ENCODE results near the gene ZCCHC17. TPM values are rescaled to one million over a fixed set of nuclear protein-coding genes. Genes with fewer than 3 reads are reported as not detected.
A peak's percentile ranks its signal among the peaks of the same experiment; 100 is the strongest.

Gene ZCCHC17
- total RNA-seq, 1 experiment from 2014 or later: 26.8 TPM

DNA sequence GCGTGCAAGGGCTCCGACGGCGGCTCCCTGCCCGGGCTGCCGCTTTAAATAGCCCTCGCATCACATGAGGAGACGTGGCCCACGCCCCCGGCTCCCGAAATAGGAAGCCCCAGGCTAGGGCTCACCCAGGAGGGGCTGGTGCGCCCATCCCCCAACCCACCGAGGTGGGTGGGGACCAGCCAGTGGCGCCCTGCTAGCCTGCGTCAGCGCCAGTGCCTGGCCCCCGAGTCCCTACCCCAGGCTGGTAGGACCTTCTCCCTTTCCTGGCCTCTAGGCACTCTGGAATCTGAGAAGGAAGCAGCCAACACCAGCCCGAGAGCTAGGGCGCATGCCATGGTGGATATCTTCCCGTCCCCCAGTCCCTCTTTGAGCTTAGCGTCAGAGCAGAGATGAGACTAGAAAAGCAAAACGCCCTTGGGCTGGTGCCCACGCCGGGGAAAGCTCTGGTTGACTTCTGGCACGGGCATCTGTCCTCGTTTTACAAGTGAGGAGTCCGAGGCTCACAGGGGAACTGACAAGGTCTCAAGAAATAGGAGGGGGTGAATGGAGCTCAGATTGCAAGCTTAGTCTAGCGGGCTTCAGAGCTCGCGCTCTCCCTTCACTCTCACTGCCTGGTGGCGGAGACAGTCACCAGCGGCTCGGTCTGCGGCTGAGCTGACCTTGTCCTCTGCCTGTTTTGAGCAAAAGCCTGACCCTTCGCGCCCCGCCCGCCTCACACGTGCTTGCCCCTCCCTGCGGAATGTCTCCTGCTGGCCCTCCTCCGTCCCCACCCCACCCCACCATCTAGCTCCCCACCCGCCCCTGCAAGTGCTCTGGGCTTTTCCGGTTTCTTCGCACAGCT is 76.4 kb downstream of the ZCCHC17 start, which contains the start of gene FABP3:
Gene FABP3 (minus strand): TSS at position 21 of the 841 bp plus-strand sequence. CDS start 62 bp downstream, outside the sequence.
- H3K27ac ChIP-seq: no peak within 1 kb of the TSS
- peak in 1 of 2 experiments; percentile 82 for DNase-seq

DNA sequence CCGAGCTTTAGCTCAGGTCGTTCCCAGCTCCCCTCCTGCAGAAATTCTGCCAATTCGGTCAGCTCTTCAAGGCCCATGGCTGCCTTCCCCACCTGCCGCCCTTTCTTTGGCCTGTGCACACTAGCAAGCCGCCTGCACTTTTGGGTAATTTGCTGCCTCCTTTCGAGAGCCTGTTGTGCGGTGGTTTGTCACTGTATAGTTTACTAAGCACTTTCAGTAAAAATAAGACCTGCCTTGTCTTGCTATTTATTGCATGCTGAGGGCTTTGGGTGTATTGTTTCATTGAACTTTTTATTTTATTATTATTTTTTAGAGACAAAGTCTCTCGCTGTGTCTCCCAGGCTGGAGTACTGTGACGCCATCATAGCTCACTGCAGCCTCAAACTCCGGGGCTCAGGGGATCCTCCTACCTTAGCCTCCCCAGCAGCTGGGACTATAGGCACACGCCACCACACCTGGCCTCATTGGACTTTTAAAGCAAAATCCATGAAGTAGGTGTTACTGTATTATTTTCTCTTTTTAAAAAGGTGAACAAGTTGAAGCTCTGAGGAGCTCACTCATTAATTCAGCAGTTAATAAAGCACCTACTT is 77.2 kb downstream of the ZCCHC17 start:
- Histone ChIP-seq H4K20me1 (ENCODE audit: insufficient read depth) (no peaks in the 10 kb centered on the region), H3F3A (ENCODE audit: insufficient read depth, low read depth) (no peaks in the 10 kb centered on the region), H3K36me3 (ENCODE audit: low read depth) (no peaks in the 10 kb centered on the region), H3K4me1 (replicated peaks; ENCODE audit: insufficient read depth) (no peaks in the 10 kb centered on the region), H3K27me3 (ENCODE audit: insufficient read depth, low read depth) (no peaks in the 10 kb centered on the region), H3K4me2 (peak overlapping the region; percentile 59; the same call in 1 of the 2 replicates), H2AFZ (no peak overlapping the region), H3K27ac (no peak overlapping the region), H3K79me2 (ENCODE audit: low read depth) (no peaks in the 10 kb centered on the region), H3K9me3 (ENCODE audit: insufficient read depth, low read depth) (no peaks in the 10 kb centered on the region), H3K9me2 (ENCODE audit: insufficient read depth) (no peaks in the 10 kb centered on the region), H3K4me3 (no peak overlapping the region)
- ChIA-PET POLR2A (ENCODE audit: unreplicated experiment) (interaction anchor here (0.6 to 1.0 kb wide), 3 partner anchors 17 to 176 kb away, joined by 4 to 5 read pairs (median 5); no protein-coding TSS in a partner anchor), CTCF (interaction anchor here (0.6 to 1.7 kb wide), 5 partner anchors 21 to 179 kb away, joined by 4 to 7 read pairs (median 5); no protein-coding TSS in a partner anchor)
- TF ChIP-seq EZH2 (IDR thresholded peaks at IDR 0.05; ENCODE audit: low read depth): no peak
- TF ChIP-seq, protein P1, sequence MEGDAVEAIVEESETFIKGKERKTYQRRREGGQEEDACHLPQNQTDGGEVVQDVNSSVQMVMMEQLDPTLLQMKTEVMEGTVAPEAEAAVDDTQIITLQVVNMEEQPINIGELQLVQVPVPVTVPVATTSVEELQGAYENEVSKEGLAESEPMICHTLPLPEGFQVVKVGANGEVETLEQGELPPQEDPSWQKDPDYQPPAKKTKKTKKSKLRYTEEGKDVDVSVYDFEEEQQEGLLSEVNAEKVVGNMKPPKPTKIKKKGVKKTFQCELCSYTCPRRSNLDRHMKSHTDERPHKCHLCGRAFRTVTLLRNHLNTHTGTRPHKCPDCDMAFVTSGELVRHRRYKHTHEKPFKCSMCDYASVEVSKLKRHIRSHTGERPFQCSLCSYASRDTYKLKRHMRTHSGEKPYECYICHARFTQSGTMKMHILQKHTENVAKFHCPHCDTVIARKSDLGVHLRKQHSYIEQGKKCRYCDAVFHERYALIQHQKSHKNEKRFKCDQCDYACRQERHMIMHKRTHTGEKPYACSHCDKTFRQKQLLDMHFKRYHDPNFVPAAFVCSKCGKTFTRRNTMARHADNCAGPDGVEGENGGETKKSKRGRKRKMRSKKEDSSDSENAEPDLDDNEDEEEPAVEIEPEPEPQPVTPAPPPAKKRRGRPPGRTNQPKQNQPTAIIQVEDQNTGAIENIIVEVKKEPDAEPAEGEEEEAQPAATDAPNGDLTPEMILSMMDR (conservative IDR thresholded peaks at IDR 0.05): no peak
- intact Hi-C loops (cut with micrococcal nuclease; ENCODE audit: unreplicated experiment): loop anchor here (1.0 kb wide), 1 partner anchor 20 kb away; no protein-coding TSS in a partner anchor
- no peak for DNase-seq
- BruUV-seq (replicated peaks): no TSS peak

More for the DNA sequence above, 76.4 kb downstream of the ZCCHC17 start, which contains the start of gene FABP3:
- no peaks in the 10 kb centered on the region for H3K4me1 ChIP-seq (replicated peaks; ENCODE audit: insufficient read depth)
- BruUV-seq (replicated peaks): TSS peak; percentile 33
- TF ChIP-seq, protein P1 (conservative IDR thresholded peaks at IDR 0.05): no peak
- TF ChIP-seq EZH2 (IDR thresholded peaks at IDR 0.05; ENCODE audit: low read depth): no peak
- no peaks in the 10 kb centered on the region for H3K79me2 ChIP-seq (ENCODE audit: low read depth)
- ChIA-PET POLR2A (ENCODE audit: unreplicated experiment) (interaction anchor here (0.6 to 1.0 kb wide), 3 partner anchors 21 to 641 kb away, joined by 5 to 6 read pairs (median 5); no protein-coding TSS in a partner anchor), CTCF (interaction anchor here (0.6 to 1.7 kb wide), 5 partner anchors 21 to 178 kb away, joined by 4 to 7 read pairs (median 5); no protein-coding TSS in a partner anchor)
- no peaks in the 10 kb centered on the region for H3K9me2 ChIP-seq (ENCODE audit: insufficient read depth)
- H2AFZ ChIP-seq: no peak within 1 kb of the TSS
- no peaks in the 10 kb centered on the region for H3F3A ChIP-seq (ENCODE audit: insufficient read depth, low read depth)
- H3K9me3 ChIP-seq (ENCODE audit: insufficient read depth, low read depth): no peaks in the 10 kb centered on the region
- H3K36me3 ChIP-seq (ENCODE audit: low read depth): no peaks in the 10 kb centered on the region
- H3K27me3 ChIP-seq (ENCODE audit: insufficient read depth, low read depth): no peaks in the 10 kb centered on the region
- no peak within 1 kb of the TSS; the same call in 1 of the 2 replicates for H3K4me3 ChIP-seq
- H3K4me2 ChIP-seq: peak within 1 kb of the TSS; percentile 59
- H4K20me1 ChIP-seq (ENCODE audit: insufficient read depth): no peaks in the 10 kb centered on the region
- intact Hi-C loops (cut with micrococcal nuclease; ENCODE audit: unreplicated experiment): loop anchor here (1.0 kb wide), 1 partner anchor 21 kb away; no protein-coding TSS in a partner anchor

DNA sequence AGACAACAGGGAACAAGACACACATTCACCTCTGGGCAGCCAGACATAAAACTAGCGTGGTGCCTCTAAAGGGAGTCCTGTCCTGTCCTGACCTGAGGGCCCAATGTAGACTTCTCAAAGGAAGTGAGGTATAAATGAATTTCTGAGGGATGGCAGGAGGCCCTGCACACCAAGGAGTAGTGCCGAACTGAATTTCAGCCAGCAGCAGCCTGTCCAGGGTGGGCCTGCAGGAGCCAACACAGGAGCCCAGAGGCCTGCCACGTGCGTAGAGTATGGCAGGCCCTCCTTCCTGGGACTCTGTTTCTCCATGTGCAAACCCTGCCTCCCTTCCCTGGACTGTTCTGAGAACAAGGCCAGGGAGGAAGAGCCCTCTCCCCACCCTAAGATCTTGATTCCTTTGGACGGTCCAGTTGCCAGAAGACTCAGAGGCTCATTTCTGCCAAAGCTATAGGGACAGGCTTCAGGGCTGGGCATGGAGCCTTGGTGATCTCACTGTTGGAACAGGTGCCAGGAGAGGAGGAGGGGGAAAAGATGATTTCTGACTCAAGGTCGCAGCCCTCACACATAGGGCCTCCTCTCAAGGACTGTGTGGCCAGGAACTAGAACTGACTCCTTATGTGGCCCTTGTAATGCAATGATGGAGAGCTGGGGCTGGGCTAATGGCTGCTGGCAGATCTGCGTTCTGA is 77.8 kb downstream of the ZCCHC17 start:
- POLR2A ChIA-PET (ENCODE audit: unreplicated experiment): interaction anchor here (0.6 kb wide), 1 partner anchor 16 kb away, joined by 4 read pairs; no protein-coding TSS in a partner anchor
- CTCF ChIA-PET: interaction anchor here (1.7 kb wide), 1 partner anchor 20 kb away, joined by 6 read pairs; no protein-coding TSS in a partner anchor

More for the DNA sequence above, 77.8 kb downstream of the ZCCHC17 start:
- no peaks in the 10 kb centered on the region for H3K9me2 ChIP-seq (ENCODE audit: insufficient read depth)
- BruUV-seq (replicated peaks): no TSS peak
- H3K79me2 ChIP-seq (ENCODE audit: low read depth): no peaks in the 10 kb centered on the region
- no peaks in the 10 kb centered on the region for H3F3A ChIP-seq (ENCODE audit: insufficient read depth, low read depth)
- H3K36me3 ChIP-seq (ENCODE audit: low read depth): no peaks in the 10 kb centered on the region
- H4K20me1 ChIP-seq (ENCODE audit: insufficient read depth): no peaks in the 10 kb centered on the region
- H3K9me3 ChIP-seq (ENCODE audit: insufficient read depth, low read depth): no peaks in the 10 kb centered on the region
- no peak overlapping the region for H3K27ac ChIP-seq
- no peak overlapping the region for H3K4me2 ChIP-seq
- no peaks in the 10 kb centered on the region for H3K4me1 ChIP-seq (replicated peaks; ENCODE audit: insufficient read depth)
- TF ChIP-seq, protein P1 (conservative IDR thresholded peaks at IDR 0.05): no peak
- TF ChIP-seq EZH2 (IDR thresholded peaks at IDR 0.05; ENCODE audit: low read depth): no peak
- DNase-seq: no peak
- intact Hi-C loops (cut with micrococcal nuclease; ENCODE audit: unreplicated experiment): no loop called here
- H3K27me3 ChIP-seq (ENCODE audit: insufficient read depth, low read depth): no peaks in the 10 kb centered on the region
- H3K4me3 ChIP-seq: no peak overlapping the region
- H2AFZ ChIP-seq: no peak overlapping the region

Data from PC-9 (cell line).